ENCODE data around the gene ACOT7. TPM values are rescaled to one million over a fixed set of nuclear protein-coding genes. Genes with fewer than 3 reads are reported as not detected.

ACOT7 gene
- total RNA-seq, 1 donor from 2014 or later, result 48.1 TPM

- Mint-ChIP-seq H3K27ac (ENCODE audit: unreplicated experiment) (no peak overlapping the region), H3K4me3 (ENCODE audit: unreplicated experiment) (no peak overlapping the region), H3K9me3 (ENCODE audit: low read depth) (no peaks in the 10 kb centered on the region), H3K4me1 (ENCODE audit: low read depth) (peaks cover 12% of the 10 kb centered on the region), H3K27me3 (ENCODE audit: low read depth) (no peaks in the 10 kb centered on the region), H3K36me3 (ENCODE audit: low read depth) (peaks cover 2% of the 10 kb centered on the region)
- TF ChIP-seq CTCF (IDR thresholded peaks at IDR 0.05), result no peak
- DNase-seq (ENCODE audit: low spot score), result no peak
Observed at GRCh38 chr1:6338695-6339094, 54.9 kb downstream of the ACOT7 start.

DNA sequence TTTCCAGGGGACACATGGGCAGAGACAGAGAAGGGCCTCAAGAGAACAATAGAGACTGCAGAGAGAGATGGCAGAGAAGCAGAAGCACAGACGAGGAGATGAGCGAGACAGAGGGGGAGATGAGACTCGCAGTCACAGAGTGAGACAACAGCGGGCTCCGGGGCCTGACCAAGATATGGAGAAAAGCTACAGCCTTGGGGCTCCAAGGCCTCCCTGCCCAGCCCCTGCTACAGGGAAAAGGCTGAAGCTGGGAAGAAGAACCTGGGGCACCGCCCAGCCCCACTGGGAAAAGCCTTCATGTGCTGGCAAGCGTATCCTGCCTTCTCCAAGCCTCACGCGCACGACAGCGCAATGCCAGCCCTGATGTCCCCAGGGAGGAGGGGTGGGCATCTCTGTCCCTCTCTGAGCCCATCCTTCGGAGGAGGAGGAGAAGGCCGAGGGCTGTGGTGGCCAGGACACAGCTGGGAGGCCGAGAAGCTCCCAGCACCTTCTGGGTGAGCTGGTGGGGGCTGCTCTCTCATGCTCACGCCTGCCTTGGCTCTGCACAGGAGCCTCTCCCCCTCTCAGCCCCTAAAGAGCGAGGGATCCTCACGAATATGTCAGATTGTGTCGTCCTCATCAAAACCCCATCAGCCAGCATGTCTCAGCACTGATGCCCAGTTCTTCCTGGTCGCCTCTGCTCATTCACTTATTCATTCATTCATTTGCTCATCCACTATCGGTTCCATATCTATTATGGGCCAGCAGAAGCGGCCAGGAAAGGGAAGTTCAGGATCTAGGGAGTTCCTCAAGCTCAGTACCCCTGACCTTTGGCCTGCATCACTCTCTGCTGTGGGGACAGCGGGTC is 56.6 kb downstream of the ACOT7 start:
- no peak for TF ChIP-seq CTCF (IDR thresholded peaks at IDR 0.05)
- H3K4me1 Mint-ChIP-seq (ENCODE audit: low read depth), result peaks cover 4% of the 10 kb centered on the region
- no peak for DNase-seq (ENCODE audit: low spot score)
- H3K36me3 Mint-ChIP-seq (ENCODE audit: low read depth), result peaks cover 2% of the 10 kb centered on the region
- H3K4me3 Mint-ChIP-seq (ENCODE audit: unreplicated experiment), result no peak overlapping the region
- H3K27me3 Mint-ChIP-seq (ENCODE audit: low read depth), result no peaks in the 10 kb centered on the region
- H3K27ac Mint-ChIP-seq (ENCODE audit: unreplicated experiment), result no peak overlapping the region
- H3K9me3 Mint-ChIP-seq (ENCODE audit: low read depth), result no peaks in the 10 kb centered on the region

DNA sequence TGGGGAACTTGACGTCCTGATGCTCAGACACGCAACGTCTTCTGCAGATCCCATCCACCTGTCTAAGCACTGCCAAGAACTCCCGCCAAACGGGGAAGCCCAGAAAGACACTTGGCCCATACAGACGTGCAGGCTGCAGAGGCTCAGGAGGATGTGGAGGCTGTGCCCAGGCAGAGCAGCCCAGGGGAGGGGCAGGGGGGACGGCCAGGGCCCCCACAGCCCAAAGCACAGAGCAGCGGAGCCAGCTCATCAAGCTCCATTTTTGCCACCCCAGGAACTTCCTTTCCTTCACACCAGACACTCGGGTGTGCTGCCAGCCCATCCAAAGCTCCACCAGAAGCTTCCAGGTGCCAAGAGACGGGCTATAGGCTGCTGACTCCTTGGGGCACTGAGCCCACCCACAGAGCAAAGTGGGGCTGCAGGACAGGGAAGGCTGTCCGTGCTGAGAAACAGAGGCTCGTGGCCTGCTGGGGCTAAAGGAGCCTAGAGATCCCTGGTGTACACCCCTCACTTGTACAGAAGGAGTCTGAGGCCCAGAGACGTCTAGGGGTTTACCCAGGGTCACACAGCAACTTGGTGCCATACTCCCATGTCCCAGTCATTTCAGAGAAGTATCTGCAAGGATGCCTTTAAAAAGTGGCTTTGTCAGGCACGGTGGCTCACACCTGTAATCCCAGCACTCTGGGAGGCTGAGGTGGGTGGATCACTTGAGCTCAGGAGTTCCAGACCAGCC is 59.1 kb downstream of the ACOT7 start:
- no peaks in the 10 kb centered on the region for H3K4me1 Mint-ChIP-seq (ENCODE audit: low read depth)
- peaks cover 2% of the 10 kb centered on the region for H3K36me3 Mint-ChIP-seq (ENCODE audit: low read depth)
- no peak overlapping the region for H3K27ac Mint-ChIP-seq (ENCODE audit: unreplicated experiment)
- TF ChIP-seq CTCF (IDR thresholded peaks at IDR 0.05), result no peak
- H3K4me3 Mint-ChIP-seq (ENCODE audit: unreplicated experiment), result no peak overlapping the region
- H3K27me3 Mint-ChIP-seq (ENCODE audit: low read depth), result no peaks in the 10 kb centered on the region
- H3K9me3 Mint-ChIP-seq (ENCODE audit: low read depth), result no peaks in the 10 kb centered on the region
- DNase-seq (ENCODE audit: low spot score), result no peak

GRCh38 chr1:6332821-6333220 is 60.7 kb downstream of the ACOT7 start:
- Mint-ChIP-seq H3K27me3 (ENCODE audit: low read depth) (no peaks in the 10 kb centered on the region), H3K27ac (ENCODE audit: unreplicated experiment) (no peak overlapping the region)

More at GRCh38 chr1:6332821-6333220, 60.7 kb downstream of the ACOT7 start:
- DNase-seq (ENCODE audit: low spot score), result no peak
- no peak overlapping the region for H3K4me3 Mint-ChIP-seq (ENCODE audit: unreplicated experiment)
- no peak for TF ChIP-seq CTCF (IDR thresholded peaks at IDR 0.05)
- H3K36me3 Mint-ChIP-seq (ENCODE audit: low read depth), result peaks cover 2% of the 10 kb centered on the region
- H3K9me3 Mint-ChIP-seq (ENCODE audit: low read depth), result no peaks in the 10 kb centered on the region
- H3K4me1 Mint-ChIP-seq (ENCODE audit: low read depth), result no peaks in the 10 kb centered on the region
